ENCODE results near the gene LRRN2. TPM values are rescaled to one million over a fixed set of nuclear protein-coding genes. Genes with fewer than 3 reads are reported as not detected.

Gene LRRN2
- total and polyA plus RNA-seq, 4 donors, result 0.97 to 4.4 (median 1.2) TPM

GRCh38 chr1:204624631-204625216 is 60.8 kb downstream of the LRRN2 start:
- Histone ChIP-seq H3K27me3 (ENCODE audit: control insufficient read depth in 3 of 3, insufficient read depth in 3 of 3, low read length in 2 of 3) (peaks cover 0 to 3% (median 0%) of the 10 kb centered on the region in 3 donors), H3K9ac (ENCODE audit: insufficient read depth in 1 of 2, low read length in 2 of 2) (no peak overlapping the region), H3K36me3 (ENCODE audit: control insufficient read depth in 4 of 4, insufficient read depth in 4 of 4, low read length in 4 of 4) (no peaks in the 10 kb centered on the region), H3K4me3 (no peak overlapping the region), H3K27ac (ENCODE audit: low read depth in 1 of 2, low read length in 1 of 2) (no peak overlapping the region), H3K4me1 (ENCODE audit: control insufficient read depth in 5 of 5, insufficient read depth in 5 of 5, low read length in 5 of 5) (peaks cover 0 to 4% (median 0%) of the 10 kb centered on the region in 5 donors), H3K9me3 (ENCODE audit: control insufficient read depth in 4 of 4, insufficient read depth in 3 of 4, low read length in 3 of 4) (no peaks in the 10 kb centered on the region)
- TF ChIP-seq, protein P1, sequence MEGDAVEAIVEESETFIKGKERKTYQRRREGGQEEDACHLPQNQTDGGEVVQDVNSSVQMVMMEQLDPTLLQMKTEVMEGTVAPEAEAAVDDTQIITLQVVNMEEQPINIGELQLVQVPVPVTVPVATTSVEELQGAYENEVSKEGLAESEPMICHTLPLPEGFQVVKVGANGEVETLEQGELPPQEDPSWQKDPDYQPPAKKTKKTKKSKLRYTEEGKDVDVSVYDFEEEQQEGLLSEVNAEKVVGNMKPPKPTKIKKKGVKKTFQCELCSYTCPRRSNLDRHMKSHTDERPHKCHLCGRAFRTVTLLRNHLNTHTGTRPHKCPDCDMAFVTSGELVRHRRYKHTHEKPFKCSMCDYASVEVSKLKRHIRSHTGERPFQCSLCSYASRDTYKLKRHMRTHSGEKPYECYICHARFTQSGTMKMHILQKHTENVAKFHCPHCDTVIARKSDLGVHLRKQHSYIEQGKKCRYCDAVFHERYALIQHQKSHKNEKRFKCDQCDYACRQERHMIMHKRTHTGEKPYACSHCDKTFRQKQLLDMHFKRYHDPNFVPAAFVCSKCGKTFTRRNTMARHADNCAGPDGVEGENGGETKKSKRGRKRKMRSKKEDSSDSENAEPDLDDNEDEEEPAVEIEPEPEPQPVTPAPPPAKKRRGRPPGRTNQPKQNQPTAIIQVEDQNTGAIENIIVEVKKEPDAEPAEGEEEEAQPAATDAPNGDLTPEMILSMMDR (IDR thresholded peaks at IDR 0.05; ENCODE audit: control extremely low read depth, extremely low read depth), result no peak
- WGBS, 2 donors, result 49 to 66% methylated on average over 12 of the region's 12 CpGs
- DNase-seq, result no peak
- no peak for ATAC-seq (ENCODE audit: insufficient read depth, low FRiP score)

- DNase-seq, result peak in 1 of 3 donors; percentile 18
These were observed 61.6 kb downstream of the LRRN2 start for GRCh38 chr1:204623894-204624361.

DNA sequence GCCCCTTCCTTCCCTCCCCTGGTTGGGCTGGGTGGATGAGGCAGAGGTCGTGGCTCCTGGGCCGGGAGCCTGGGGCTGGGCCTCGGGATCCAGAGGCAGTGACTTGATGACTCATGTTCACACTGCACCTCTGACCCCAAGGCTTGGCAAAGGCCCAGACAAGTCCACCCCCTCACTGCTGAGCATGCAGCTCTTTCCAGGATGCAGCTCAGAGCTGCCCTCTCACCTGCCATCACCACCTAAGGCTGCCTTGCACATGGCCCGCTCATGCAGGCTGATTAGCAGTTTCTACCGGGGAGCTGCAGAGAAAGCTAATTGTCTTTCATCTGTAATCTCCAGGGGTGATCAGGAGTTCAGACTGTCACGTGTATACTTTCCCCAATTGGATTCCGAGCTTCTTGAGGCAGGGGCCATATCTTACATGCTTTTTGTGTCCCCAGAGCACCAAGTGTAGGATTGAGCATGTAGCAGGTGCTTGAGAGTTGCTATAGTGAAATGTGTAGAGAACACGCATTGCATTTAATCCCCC is 62.1 kb downstream of the LRRN2 start:
- TF ChIP-seq, protein P1 (IDR thresholded peaks at IDR 0.05; ENCODE audit: control extremely low read depth, extremely low read depth), result no peak
- Histone ChIP-seq H3K9me3 (ENCODE audit: control insufficient read depth in 4 of 4, insufficient read depth in 3 of 4, low read length in 3 of 4) (no peaks in the 10 kb centered on the region), H3K27me3 (ENCODE audit: control insufficient read depth in 3 of 3, insufficient read depth in 3 of 3, low read length in 2 of 3) (peaks cover 0 to 3% (median 0%) of the 10 kb centered on the region in 3 donors), H3K27ac (ENCODE audit: low read depth in 1 of 2, low read length in 1 of 2) (no peak overlapping the region), H3K4me3 (no peak overlapping the region), H3K4me1 (ENCODE audit: control insufficient read depth in 5 of 5, insufficient read depth in 5 of 5, low read length in 5 of 5) (peaks cover 0 to 4% (median 0%) of the 10 kb centered on the region in 5 donors), H3K9ac (ENCODE audit: insufficient read depth in 1 of 2, low read length in 2 of 2) (no peak overlapping the region), H3K36me3 (ENCODE audit: control insufficient read depth in 4 of 4, insufficient read depth in 4 of 4, low read length in 4 of 4) (no peaks in the 10 kb centered on the region)
- peak; percentile 29 for ATAC-seq (ENCODE audit: insufficient read depth, low FRiP score)
- WGBS, 2 donors, result 58 to 71% methylated on average over 8 of the region's 8 CpGs
- no peak for DNase-seq

More at GRCh38 chr1:204623894-204624361, 61.6 kb downstream of the LRRN2 start:
- Histone ChIP-seq H3K36me3 (ENCODE audit: control insufficient read depth in 4 of 4, insufficient read depth in 4 of 4, low read length in 4 of 4) (no peaks in the 10 kb centered on the region), H3K4me3 (no peak overlapping the region), H3K9me3 (ENCODE audit: control insufficient read depth in 4 of 4, insufficient read depth in 3 of 4, low read length in 3 of 4) (no peaks in the 10 kb centered on the region), H3K27ac (ENCODE audit: low read depth in 1 of 2, low read length in 1 of 2) (no peak overlapping the region), H3K9ac (ENCODE audit: insufficient read depth in 1 of 2, low read length in 2 of 2) (no peak overlapping the region), H3K27me3 (ENCODE audit: control insufficient read depth in 3 of 3, insufficient read depth in 3 of 3, low read length in 2 of 3) (peaks cover 0 to 3% (median 0%) of the 10 kb centered on the region in 3 donors), H3K4me1 (ENCODE audit: control insufficient read depth in 5 of 5, insufficient read depth in 5 of 5, low read length in 5 of 5) (peaks cover 0 to 4% (median 0%) of the 10 kb centered on the region in 5 donors)
- TF ChIP-seq, protein P1 (IDR thresholded peaks at IDR 0.05; ENCODE audit: control extremely low read depth, extremely low read depth), result no peak
- 64 to 79% methylated on average over 3 of the region's 3 CpGs for WGBS, 2 donors
- no peak for ATAC-seq (ENCODE audit: insufficient read depth, low FRiP score)
